HepG2 (cell line): ENCODE data around the gene SH3BP2. TPM values are rescaled to one million over a fixed set of nuclear protein-coding genes. Genes with fewer than 3 reads are reported as not detected.

Source experiments
- ATAC-seq: fragments of 200-7000 bp; cut with Tn5 transposase; 3 replicates; pipeline ENCODE4 v1.9.1; 2020; ENCODE audit warnings: mild to moderate bottlenecking, moderate library complexity
- BruUV-seq: library from RNA; stranded (reverse); fragments of 400-500 nt; replicated peaks from 2 replicates; lab custom pipeline; 2021; lab: Mats Ljungman, UMichigan
- CTCF ChIA-PET: fragments of 300-600 bp; formaldehyde crosslinking; extraction: SDS; loops from one replicate; lab custom pipeline; 2021; ENCODE audit warnings: low total read pairs, inconsistent platforms, low intra/inter-chr PET ratio; lab: Yijun Ruan, JAX
- POLR2A ChIA-PET: fragments of 350-600 bp; sonication (Branson Sonifier 250); formaldehyde crosslinking; loops from one replicate; lab custom pipeline; 2020; ENCODE audit warnings: antibody characterized with exemption, inconsistent platforms; lab: Yijun Ruan, JAX
- DNase-seq: peaks from one replicate; pipeline ENCODE4 v3.0.0-alpha.2; 2015; ENCODE audit warnings: low spot score
- FAIRE-seq: peaks from 3 replicates; lab custom pipeline; 2011; peaks lifted over from hg19 to GRCh38; lab: Jason Lieb, UNC
- H2AFZ ChIP-seq: one replicate; pipeline ENCODE4 v1.6.1; 2011; ENCODE audit warnings: low read length, inconsistent platforms
- H3K27ac ChIP-seq: fragments of 300-600 bp; 3 replicates; pipeline ENCODE4 v1.8.0; 2011; ENCODE audit warnings: mixed run types, mild to moderate bottlenecking, mixed read lengths, low read length, inconsistent platforms; ENCODE audit not compliant: insufficient read depth; ENCODE audit errors: extremely low read length
- H3K27me3 ChIP-seq, 2 experiments: fragments of 200-600 bp in 1 of 2; 2 replicates in 1 of 2; 3 replicates in 1 of 2; pipeline versions ENCODE4 v1.6.0 to v1.8.0; 2011; ENCODE audit warnings: low read length in 2 of 2, mild to moderate bottlenecking in 2 of 2, moderate library complexity in 2 of 2, inconsistent platforms in 1 of 2; ENCODE audit not compliant: insufficient read depth in 2 of 2, control insufficient read depth in 1 of 2
- H3K36me3 ChIP-seq, 2 experiments: fragments of 200-600 bp in 1 of 2; replicated peaks in 1 of 2; 2 replicates in 1 of 2; 3 replicates in 1 of 2; pipeline versions ENCODE4 v1.5.1 to v1.8.0; 2011; ENCODE audit warnings: low read length in 2 of 2, inconsistent platforms in 1 of 2; ENCODE audit not compliant: insufficient read depth in 2 of 2, control insufficient read depth in 1 of 2
- H3K4me1 ChIP-seq: 2 replicates; pipeline ENCODE4 v1.5.1; 2012; ENCODE audit warnings: low read length, inconsistent platforms; ENCODE audit not compliant: insufficient read depth
- H3K4me2 ChIP-seq: 2 replicates; pipeline ENCODE4 v1.6.0; 2011; ENCODE audit warnings: low read depth, low read length, inconsistent platforms
- H3K4me3 ChIP-seq, 3 experiments: fragments of 200-600 bp in 1 of 3; sonication (generic), shearing (Covaris generic) in 1 of 3; replicated peaks in 1 of 3; 2 replicates each; pipeline ENCODE4 v1.5.1; 2011 to 2016; ENCODE audit warnings: low read length in 3 of 3, inconsistent platforms in 2 of 3, low read depth in 2 of 3, mild to moderate bottlenecking in 2 of 3, control low read depth in 1 of 3, mixed read lengths in 1 of 3; ENCODE audit not compliant: insufficient read depth in 1 of 3
- H3K79me2 ChIP-seq: one replicate; pipeline ENCODE4 v1.6.1; 2011; ENCODE audit warnings: low read length, inconsistent platforms; ENCODE audit not compliant: insufficient read depth
- H3K9ac ChIP-seq: 2 replicates; pipeline ENCODE4 v1.6.0; 2011; ENCODE audit warnings: mild to moderate bottlenecking, low read depth, low read length, inconsistent platforms; ENCODE audit not compliant: insufficient read depth
- H3K9me3 ChIP-seq: 2 replicates; pipeline ENCODE4 v1.5.1; 2012; ENCODE audit warnings: mild to moderate bottlenecking, low read length
- H4K20me1 ChIP-seq: 2 replicates; pipeline ENCODE4 v1.6.0; 2011; ENCODE audit warnings: inconsistent platforms, mild to moderate bottlenecking, low read length, moderate library complexity; ENCODE audit not compliant: insufficient read depth
- EP300 ChIP-seq, 3 experiments: sonication (generic) in 1 of 3; formaldehyde crosslinking in 1 of 3; IDR thresholded peaks; 2 replicates each; pipeline versions ENCODE4 v1.5.1 to v1.6.1; 2011 to 2020; ENCODE audit warnings: low read depth in 2 of 3, low read length in 2 of 3, borderline replicate concordance in 1 of 3, improper control_type of control experiment in 1 of 3, mild to moderate bottlenecking in 1 of 3, missing genetic modification reagents in 1 of 3, moderate library complexity in 1 of 3
- MED8 ChIP-seq: sonication (generic); formaldehyde crosslinking; IDR thresholded peaks from 2 replicates; pipeline ENCODE4 v1.8.1; 2023; ENCODE audit warnings: mild to moderate bottlenecking, missing genetic modification reagents; ENCODE audit not compliant: insufficient replicate concordance
- NFKBIZ ChIP-seq: IDR thresholded peaks from 2 replicates; pipeline ENCODE4 v1.6.1; 2018; ENCODE audit warnings: missing genetic modification reagents, missing compliant biosample characterization
- RARA ChIP-seq: IDR thresholded peaks from 2 replicates; pipeline ENCODE4 v1.6.1; 2016; ENCODE audit warnings: missing genetic modification reagents, missing compliant biosample characterization
- TARDBP ChIP-seq: sonication (generic); formaldehyde crosslinking; IDR thresholded peaks from 2 replicates; pipeline ENCODE4 v1.8.0; 2022; ENCODE audit warnings: mild to moderate bottlenecking, missing genetic modification reagents
- XBP1 ChIP-seq: sonication (generic); formaldehyde crosslinking; IDR thresholded peaks from 2 replicates; pipeline ENCODE4 v1.5.0; 2020; ENCODE audit warnings: missing genetic modification reagents
- ZBTB7A ChIP-seq: sonication (generic); formaldehyde crosslinking; IDR thresholded peaks from 2 replicates; pipeline ENCODE4 v1.8.0; 2022; ENCODE audit warnings: mild to moderate bottlenecking, missing genetic modification reagents
- ZC3H13 ChIP-seq: sonication (generic); formaldehyde crosslinking; IDR thresholded peaks from 2 replicates; pipeline ENCODE4 v1.8.1; 2023; ENCODE audit warnings: mild to moderate bottlenecking, missing genetic modification reagents, moderate library complexity
- ZNF124 ChIP-seq: sonication (generic); formaldehyde crosslinking; IDR thresholded peaks from 2 replicates; pipeline ENCODE4 v1.4.0; 2020; ENCODE audit warnings: missing genetic modification reagents
- ZNF709 ChIP-seq: sonication (generic); formaldehyde crosslinking; IDR thresholded peaks from 2 replicates; pipeline ENCODE4 v1.5.0; 2020; ENCODE audit warnings: mild to moderate bottlenecking, missing genetic modification reagents
- WGBS: methylation state at CpG from one replicate; pipeline ENCODE4 v1.1.6; 2017; ENCODE audit warnings: low lambda C conversion rate; 5-methylcytosine and 5-hydroxymethylcytosine counted together
- in situ Hi-C: cut with HindIII; loops from 2 replicates; pipeline ENCODE4 v1.10.0; 2017; ENCODE audit warnings: low pct_unique_long_range_greater_than_20kb; ENCODE audit not compliant: extremely low pct_ligation_motif_present
- intact Hi-C: fragments of 100-400 bp; cut with micrococcal nuclease; formaldehyde crosslinking; loops from one replicate; pipeline ENCODE4 v1.10.0; 2022; ENCODE audit not compliant: unreplicated experiment
- polyA plus RNA-seq, 8 experiments: library from polyadenylated mRNA; depleted of rRNA in 3 of 8; stranded (reverse) in 7 of 8; unstranded in 1 of 8; fragments of >200 nt; fragmentation: Illumina TruSeq in 4 of 8; extraction: Trizol in 4 of 8; gene quantifications; 2 replicates each; pipeline versions ENCODE4 v1.2.1 to v1.2.3, GENCODE V29; 2011 to 2016; ENCODE audit warnings: low read depth in 4 of 8, missing spikeins in 1 of 8, mixed read lengths in 1 of 8; ENCODE audit not compliant: insufficient read depth in 1 of 8
- total RNA-seq, 5 experiments: library from RNA; depleted of rRNA; stranded (reverse); fragments of >200 nt; fragmentation: Illumina TruSeq; extraction: Trizol; gene quantifications; 2 replicates each; pipeline ENCODE4 v1.2.3, GENCODE V29; 2016; ENCODE audit warnings: low read depth in 1 of 5

SH3BP2 gene
- total and polyA plus RNA-seq, 2 of the 13 experiments (the other 11 are each of a cell fraction or from before 2014, with no cell fraction given), result 16.9 to 34.5 TPM

GRCh38 chr4:2887343-2887742 lies 94.5 kb downstream of the SH3BP2 start (continued):
- no peak for TF ChIP-seq EP300 (IDR thresholded peaks at IDR 0.05; ENCODE audit: low read depth in 2 of 2, low read length in 2 of 2)
- no peak for TF ChIP-seq EP300 (CRISPR knock-in tag; IDR thresholded peaks at IDR 0.05; ENCODE audit: borderline replicate concordance)

DNA sequence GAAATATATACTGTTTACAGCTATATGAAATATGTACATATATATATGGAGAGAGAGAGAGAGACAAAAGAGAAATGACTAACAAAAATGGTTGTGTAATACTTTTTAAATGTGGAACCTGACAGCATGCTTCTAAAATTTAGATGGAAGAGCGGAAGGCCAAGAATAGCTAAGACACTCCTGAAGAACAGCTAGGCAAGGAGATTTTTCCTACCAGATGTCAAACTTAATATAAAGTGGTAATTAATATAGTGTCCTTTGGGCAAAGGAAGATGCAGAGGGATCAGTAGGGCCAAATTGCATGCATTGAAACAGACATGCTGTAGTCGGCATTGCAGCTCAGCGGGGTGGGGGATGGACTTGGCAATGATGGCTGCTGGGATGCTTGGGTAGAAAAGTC lies 96.0 kb downstream of the SH3BP2 start:
- in situ Hi-C loops, result no loop called here
- Histone ChIP-seq H3K79me2 (peaks cover 2% of the 10 kb centered on the region), H4K20me1 (no peaks in the 10 kb centered on the region), H3K4me1 (no peaks in the 10 kb centered on the region), H3K36me3 (peaks cover 24 to 46% of the 10 kb centered on the region in 2 experiments), H3K27me3 (no peaks in the 10 kb centered on the region), H3K4me3 (no peak overlapping the region), H3K9me3 (no peaks in the 10 kb centered on the region), H3K4me2 (no peak overlapping the region), H3K9ac (no peak overlapping the region), H2AFZ (no peak overlapping the region), H3K27ac (no peak overlapping the region)
- BruUV-seq, result no TSS peak
- FAIRE-seq (no peak), ATAC-seq (no peak), DNase-seq (no peak)
- ChIA-PET POLR2A (no interaction called here), CTCF (no interaction called here)
- TF ChIP-seq ZC3H13 (CRISPR knock-in tag), result no peak
- TF ChIP-seq MED8, result no peak
- no peak for TF ChIP-seq ZNF709 (CRISPR knock-in tag)
- TF ChIP-seq RARA, result no peak
- no peak for TF ChIP-seq ZNF124 (CRISPR knock-in tag)
- no peak for TF ChIP-seq TARDBP (CRISPR knock-in tag)
- no peak for TF ChIP-seq NFKBIZ (CRISPR knock-in tag)
- TF ChIP-seq ZBTB7A (CRISPR knock-in tag), result no peak
- TF ChIP-seq XBP1 (CRISPR knock-in tag), result no peak
- intact Hi-C loops, result loop anchor here (1.0 kb wide), 1 partner anchor 25 kb away; no protein-coding TSS in a partner anchor
- 99% methylated on average over 3 of the region's 3 CpGs for WGBS

Other genes with a start within 250 kb of the SH3BP2 start
- gene TNIP2, start 36.7 kb upstream of the SH3BP2 start, total RNA-seq (2016; rRNA removed; fragmentation: Illumina TruSeq; extraction: Trizol), result 28.5 and 38.0 TPM in 2 replicates
- 25.6 and 30.1 TPM in 2 replicates for gene TNIP2, start 36.7 kb upstream of the SH3BP2 start, polyA plus RNA-seq (2011; rRNA removed)
- gene ADD1, start 50.8 kb downstream of the SH3BP2 start, total RNA-seq (2016; rRNA removed; fragmentation: Illumina TruSeq; extraction: Trizol), result 122 and 133 TPM in 2 replicates
- gene ADD1, start 50.8 kb downstream of the SH3BP2 start, polyA plus RNA-seq (2011; rRNA removed), result 73.9 and 76.3 TPM in 2 replicates
- 47.9 and 63.4 TPM in 2 replicates for gene NOP14, start 170.3 kb downstream of the SH3BP2 start, total RNA-seq (2016; rRNA removed; fragmentation: Illumina TruSeq; extraction: Trizol)
- 6.8 and 6.9 TPM in 2 replicates for gene NOP14, start 170.3 kb downstream of the SH3BP2 start, polyA plus RNA-seq (2011; rRNA removed)
- gene GRK4, start 170.5 kb downstream of the SH3BP2 start, total RNA-seq (2016; rRNA removed; fragmentation: Illumina TruSeq; extraction: Trizol), result 2.0 and 2.5 TPM in 2 replicates
- gene GRK4, start 170.5 kb downstream of the SH3BP2 start, polyA plus RNA-seq (2011; rRNA removed), result 1.6 and 1.8 TPM in 2 replicates